ENCODE data around the gene ZCCHC7.
A peak's percentile ranks its signal among the peaks of the same experiment; 100 is the strongest.
"Not testable (repeated sequence)": the region's sequence is repeated elsewhere in the genome, so short reads cannot be mapped to it uniquely, and the experiment has no call there.

ZCCHC7 gene

GRCh38 chr9:37167456-37168047 lies 47.2 kb downstream of the ZCCHC7 start:
- FAIRE-seq (no peak), DNase-seq (ENCODE audit: low spot score) (no peak)

GRCh38 chr9:37172557-37172956 lies 52.2 kb downstream of the ZCCHC7 start:
- FAIRE-seq: no peak
- DNase-seq (ENCODE audit: low spot score): no peak

- no peak for DNase-seq (ENCODE audit: low spot score)
- no peak for FAIRE-seq
These were observed 53.9 kb downstream of the ZCCHC7 start for GRCh38 chr9:37174247-37174646.

- no peak for FAIRE-seq
- DNase-seq (ENCODE audit: low spot score): no peak
These were observed 58.4 kb downstream of the ZCCHC7 start for GRCh38 chr9:37178742-37179141.

- no peak for FAIRE-seq
- DNase-seq (ENCODE audit: low spot score): no peak
These were observed 59.2 kb downstream of the ZCCHC7 start for GRCh38 chr9:37179576-37179975.

- FAIRE-seq (no peak), DNase-seq (ENCODE audit: low spot score) (no peak)
These were observed 59.8 kb downstream of the ZCCHC7 start for GRCh38 chr9:37180138-37180537.

- no peak for FAIRE-seq
- DNase-seq (ENCODE audit: low spot score): no peak
These were observed 62.3 kb downstream of the ZCCHC7 start for GRCh38 chr9:37182718-37183117.

GRCh38 chr9:37184905-37185867 lies 64.8 kb downstream of the ZCCHC7 start:
- FAIRE-seq: no peak

GRCh38 chr9:37187292-37187691 lies 66.9 kb downstream of the ZCCHC7 start:
- no peak for FAIRE-seq
- DNase-seq (ENCODE audit: low spot score): no peak

More at GRCh38 chr9:37184905-37185867, 64.8 kb downstream of the ZCCHC7 start:
- DNase-seq (ENCODE audit: low spot score): no peak

- DNase-seq (ENCODE audit: low spot score) (peak; percentile 6), FAIRE-seq (peak; percentile 66)
These were observed 67.5 kb downstream of the ZCCHC7 start for GRCh38 chr9:37187713-37188439.

- FAIRE-seq; DNase-seq (ENCODE audit: low spot score): not testable (repeated sequence)
These were observed 70.4 kb downstream of the ZCCHC7 start for GRCh38 chr9:37190739-37191138.

GRCh38 chr9:37191403-37192089 lies 71.2 kb downstream of the ZCCHC7 start:
- DNase-seq (ENCODE audit: low spot score): no peak

GRCh38 chr9:37192803-37193202 lies 72.4 kb downstream of the ZCCHC7 start:
- FAIRE-seq (no peak), DNase-seq (ENCODE audit: low spot score) (no peak)

More at GRCh38 chr9:37191403-37192089, 71.2 kb downstream of the ZCCHC7 start:
- no peak for FAIRE-seq

- peak; percentile 69 for FAIRE-seq
- peak; percentile 45 for DNase-seq (ENCODE audit: low spot score)
These were observed 77.0 kb downstream of the ZCCHC7 start for GRCh38 chr9:37197158-37198038.

- DNase-seq (ENCODE audit: low spot score) (no peak), FAIRE-seq (no peak)
These were observed 77.8 kb downstream of the ZCCHC7 start for GRCh38 chr9:37198039-37198729.

GRCh38 chr9:37198831-37199230 lies 78.5 kb downstream of the ZCCHC7 start:
- DNase-seq (ENCODE audit: low spot score) (no peak), FAIRE-seq (no peak)

- peak; percentile 43 for FAIRE-seq
- no peak for DNase-seq (ENCODE audit: low spot score)
These were observed 80.1 kb downstream of the ZCCHC7 start for GRCh38 chr9:37200433-37201005.

GRCh38 chr9:37201581-37201980 lies 81.2 kb downstream of the ZCCHC7 start:
- no peak for FAIRE-seq
- no peak for DNase-seq (ENCODE audit: low spot score)

GRCh38 chr9:37202091-37202490 lies 81.7 kb downstream of the ZCCHC7 start:
- DNase-seq (ENCODE audit: low spot score) (no peak), FAIRE-seq (no peak)

Measured in RCC 7860 (cell line).